ENCODE measurements around the gene GLYAT.

The GLYAT gene

GRCh38 chr11:58731819-58732218 lies at the start of gene GLYAT:
GLYAT (minus strand) TSS chr11:58731943; CDS start chr11:58724496, 7,447 bp downstream.
- DNase-seq (no peak), ATAC-seq (no peak)
- Mint-ChIP-seq H3K27me3 (no peaks in the 10 kb centered on the region), H3K4me1 (peaks cover 18% of the 10 kb centered on the region), H3K9me3 (peaks cover 0 to 6% of the 10 kb centered on the region in 2 donors), H3K27ac (peak within 1 kb of the TSS in 1 of 2 donors; percentile 30), H3K4me3 (no peak within 1 kb of the TSS)

GRCh38 chr11:58781345-58781744 lies 49.6 kb upstream of the GLYAT start:
- Mint-ChIP-seq H3K4me1 (no peaks in the 10 kb centered on the region), H3K27me3 (no peaks in the 10 kb centered on the region), H3K4me3 (no peak overlapping the region), H3K27ac (no peak overlapping the region), H3K9me3 (peaks cover 9 to 17% of the 10 kb centered on the region in 2 donors)
- ATAC-seq (no peak), DNase-seq (no peak)

GRCh38 chr11:58780578-58780977 lies 48.8 kb upstream of the GLYAT start:
- Mint-ChIP-seq H3K27ac (no peak overlapping the region), H3K4me3 (no peak overlapping the region), H3K27me3 (no peaks in the 10 kb centered on the region), H3K4me1 (no peaks in the 10 kb centered on the region), H3K9me3 (peaks cover 9 to 17% of the 10 kb centered on the region in 2 donors)
- no peak for ATAC-seq
- no peak for DNase-seq

GRCh38 chr11:58776891-58777710 lies 45.4 kb upstream of the GLYAT start:
- ATAC-seq = no peak
- Mint-ChIP-seq H3K27me3 (no peaks in the 10 kb centered on the region), H3K27ac (no peak overlapping the region), H3K9me3 (peaks cover 9 to 17% of the 10 kb centered on the region in 2 donors), H3K4me1 (no peaks in the 10 kb centered on the region), H3K4me3 (no peak overlapping the region)
- no peak for DNase-seq

GRCh38 chr11:58775066-58775708 lies 43.4 kb upstream of the GLYAT start:
- ATAC-seq = peak; percentile 49
- H3K9me3 Mint-ChIP-seq = peaks cover 0 to 3% of the 10 kb centered on the region in 2 donors
- H3K4me1 Mint-ChIP-seq = no peaks in the 10 kb centered on the region
- H3K27me3 Mint-ChIP-seq = peaks cover 8% of the 10 kb centered on the region
- no peak overlapping the region for H3K4me3 Mint-ChIP-seq
- no peak overlapping the region for H3K27ac Mint-ChIP-seq
- no peak for DNase-seq

- DNase-seq (no peak), ATAC-seq (no peak)
- H3K27ac Mint-ChIP-seq = no peak overlapping the region
- H3K4me1 Mint-ChIP-seq = no peaks in the 10 kb centered on the region
- H3K27me3 Mint-ChIP-seq = peaks cover 8% of the 10 kb centered on the region
- no peak overlapping the region for H3K4me3 Mint-ChIP-seq
- H3K9me3 Mint-ChIP-seq = no peaks in the 10 kb centered on the region
These were observed 42.4 kb upstream of the GLYAT start for GRCh38 chr11:58774164-58774593.

GRCh38 chr11:58773337-58773736 lies 41.6 kb upstream of the GLYAT start:
- ATAC-seq (no peak), DNase-seq (no peak)
- H3K4me3 Mint-ChIP-seq = no peak overlapping the region
- peaks cover 8% of the 10 kb centered on the region for H3K27me3 Mint-ChIP-seq
- no peaks in the 10 kb centered on the region for H3K4me1 Mint-ChIP-seq
- no peaks in the 10 kb centered on the region for H3K9me3 Mint-ChIP-seq
- H3K27ac Mint-ChIP-seq = no peak overlapping the region

GRCh38 chr11:58772329-58773285 lies 40.9 kb upstream of the GLYAT start:
- DNase-seq = no peak
- no peak overlapping the region for H3K4me3 Mint-ChIP-seq
- no peaks in the 10 kb centered on the region for H3K9me3 Mint-ChIP-seq
- H3K27me3 Mint-ChIP-seq = peaks cover 8% of the 10 kb centered on the region
- peak overlapping the region in 1 of 2 donors; percentile 11 for H3K27ac Mint-ChIP-seq
- ATAC-seq = no peak
- no peaks in the 10 kb centered on the region for H3K4me1 Mint-ChIP-seq

GRCh38 chr11:58771458-58771855 lies 39.7 kb upstream of the GLYAT start:
- H3K4me1 Mint-ChIP-seq = no peaks in the 10 kb centered on the region
- no peak overlapping the region for H3K4me3 Mint-ChIP-seq
- peaks cover 8% of the 10 kb centered on the region for H3K27me3 Mint-ChIP-seq
- ATAC-seq (no peak), DNase-seq (no peak)
- H3K27ac Mint-ChIP-seq = no peak overlapping the region
- no peaks in the 10 kb centered on the region for H3K9me3 Mint-ChIP-seq

GRCh38 chr11:58770627-58771457 lies 39.1 kb upstream of the GLYAT start:
- no peaks in the 10 kb centered on the region for H3K4me1 Mint-ChIP-seq
- H3K27ac Mint-ChIP-seq = no peak overlapping the region
- ATAC-seq = no peak

GRCh38 chr11:58770166-58770565 lies 38.4 kb upstream of the GLYAT start:
- no peaks in the 10 kb centered on the region for H3K9me3 Mint-ChIP-seq
- DNase-seq = no peak
- no peaks in the 10 kb centered on the region for H3K4me1 Mint-ChIP-seq
- ATAC-seq = no peak
- H3K27ac Mint-ChIP-seq = no peak overlapping the region
- H3K27me3 Mint-ChIP-seq = peaks cover 8% of the 10 kb centered on the region
- no peak overlapping the region for H3K4me3 Mint-ChIP-seq

More at GRCh38 chr11:58770627-58771457, 39.1 kb upstream of the GLYAT start:
- Mint-ChIP-seq H3K4me3 (no peak overlapping the region), H3K27me3 (peaks cover 8% of the 10 kb centered on the region), H3K9me3 (no peaks in the 10 kb centered on the region)
- no peak for DNase-seq

- Mint-ChIP-seq H3K4me3 (no peak overlapping the region), H3K9me3 (peaks cover 0 to 2% of the 10 kb centered on the region in 2 donors), H3K27me3 (peaks cover 8% of the 10 kb centered on the region), H3K27ac (no peak overlapping the region), H3K4me1 (no peaks in the 10 kb centered on the region)
- ATAC-seq = no peak
- DNase-seq = no peak
These were observed 37.6 kb upstream of the GLYAT start for GRCh38 chr11:58769308-58769707.

- Mint-ChIP-seq H3K27ac (no peak overlapping the region), H3K4me1 (no peaks in the 10 kb centered on the region), H3K9me3 (peaks cover 0 to 4% of the 10 kb centered on the region in 2 donors), H3K27me3 (peaks cover 8% of the 10 kb centered on the region), H3K4me3 (no peak overlapping the region)
- DNase-seq (no peak), ATAC-seq (no peak)
These were observed 36.4 kb upstream of the GLYAT start for GRCh38 chr11:58768137-58768536.

- DNase-seq (no peak), ATAC-seq (no peak)
- no peak overlapping the region for H3K4me3 Mint-ChIP-seq
- no peak overlapping the region for H3K27ac Mint-ChIP-seq
- peaks cover 0 to 4% of the 10 kb centered on the region in 2 donors for H3K9me3 Mint-ChIP-seq
- no peaks in the 10 kb centered on the region for H3K4me1 Mint-ChIP-seq
- H3K27me3 Mint-ChIP-seq = peaks cover 7% of the 10 kb centered on the region
These were observed 33.3 kb upstream of the GLYAT start for GRCh38 chr11:58765078-58765477.

- no peak overlapping the region for H3K4me3 Mint-ChIP-seq
- H3K27ac Mint-ChIP-seq = no peak overlapping the region
- no peaks in the 10 kb centered on the region for H3K4me1 Mint-ChIP-seq
- ATAC-seq (no peak), DNase-seq (no peak)
- peaks cover 7% of the 10 kb centered on the region for H3K27me3 Mint-ChIP-seq
- peaks cover 0 to 4% of the 10 kb centered on the region in 2 donors for H3K9me3 Mint-ChIP-seq
These were observed 31.4 kb upstream of the GLYAT start for GRCh38 chr11:58763120-58763490.

Measured in stimulated activated naive CD8-positive, alpha-beta T cell treated with anti-CD3 and anti-CD28 coated beads, Interleukin-15, amount 100 ng/mL, for 72 hours (primary cell).